ENCODE data around the gene RBMS3.

Gene RBMS3

DNA sequence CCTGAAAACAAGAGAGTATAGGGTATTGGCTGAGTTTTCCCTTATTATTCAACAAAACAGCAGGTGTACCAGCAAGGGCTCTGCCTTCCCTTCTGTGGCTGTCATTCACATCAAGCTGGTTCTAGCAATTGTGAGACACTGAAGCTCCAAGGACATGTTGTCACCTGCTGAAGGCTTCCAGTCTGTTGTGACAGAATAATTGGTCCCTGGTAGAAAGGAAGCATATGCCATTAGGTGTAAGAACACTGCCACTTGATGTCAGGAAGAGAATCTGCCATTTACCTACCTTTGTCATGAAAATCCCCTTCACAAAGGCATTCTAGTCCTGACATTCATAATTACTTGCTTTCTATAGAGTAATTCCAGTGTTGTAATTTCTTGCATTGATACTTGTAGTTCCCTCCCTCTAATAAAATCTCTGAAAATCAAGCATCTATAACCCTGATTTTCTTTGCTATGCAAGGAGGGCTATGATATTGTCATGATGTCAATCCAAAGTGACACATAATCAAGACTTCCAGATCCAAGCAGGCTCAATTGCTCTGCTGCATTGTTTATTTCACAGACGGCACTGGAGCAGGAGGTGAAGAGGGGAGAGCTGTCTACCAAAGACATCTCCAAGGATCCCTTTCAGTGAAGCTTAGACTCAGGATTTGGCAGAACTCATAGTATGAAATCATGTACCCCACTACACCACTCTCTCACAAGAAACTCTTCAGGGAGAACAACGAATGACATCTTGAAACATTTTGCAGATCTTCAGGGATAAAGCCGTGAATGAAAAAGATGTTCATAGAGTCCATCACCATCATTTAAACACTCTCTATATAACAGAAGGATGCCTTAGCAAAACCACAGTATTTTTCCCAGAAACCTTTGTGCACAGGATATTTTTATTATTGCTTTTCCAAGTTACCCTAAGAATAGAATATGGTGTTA lies 425.3 kb downstream of the RBMS3 start:
- TF ChIP-seq, protein P1, sequence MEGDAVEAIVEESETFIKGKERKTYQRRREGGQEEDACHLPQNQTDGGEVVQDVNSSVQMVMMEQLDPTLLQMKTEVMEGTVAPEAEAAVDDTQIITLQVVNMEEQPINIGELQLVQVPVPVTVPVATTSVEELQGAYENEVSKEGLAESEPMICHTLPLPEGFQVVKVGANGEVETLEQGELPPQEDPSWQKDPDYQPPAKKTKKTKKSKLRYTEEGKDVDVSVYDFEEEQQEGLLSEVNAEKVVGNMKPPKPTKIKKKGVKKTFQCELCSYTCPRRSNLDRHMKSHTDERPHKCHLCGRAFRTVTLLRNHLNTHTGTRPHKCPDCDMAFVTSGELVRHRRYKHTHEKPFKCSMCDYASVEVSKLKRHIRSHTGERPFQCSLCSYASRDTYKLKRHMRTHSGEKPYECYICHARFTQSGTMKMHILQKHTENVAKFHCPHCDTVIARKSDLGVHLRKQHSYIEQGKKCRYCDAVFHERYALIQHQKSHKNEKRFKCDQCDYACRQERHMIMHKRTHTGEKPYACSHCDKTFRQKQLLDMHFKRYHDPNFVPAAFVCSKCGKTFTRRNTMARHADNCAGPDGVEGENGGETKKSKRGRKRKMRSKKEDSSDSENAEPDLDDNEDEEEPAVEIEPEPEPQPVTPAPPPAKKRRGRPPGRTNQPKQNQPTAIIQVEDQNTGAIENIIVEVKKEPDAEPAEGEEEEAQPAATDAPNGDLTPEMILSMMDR (IDR thresholded peaks at IDR 0.05), result no peak

DNA sequence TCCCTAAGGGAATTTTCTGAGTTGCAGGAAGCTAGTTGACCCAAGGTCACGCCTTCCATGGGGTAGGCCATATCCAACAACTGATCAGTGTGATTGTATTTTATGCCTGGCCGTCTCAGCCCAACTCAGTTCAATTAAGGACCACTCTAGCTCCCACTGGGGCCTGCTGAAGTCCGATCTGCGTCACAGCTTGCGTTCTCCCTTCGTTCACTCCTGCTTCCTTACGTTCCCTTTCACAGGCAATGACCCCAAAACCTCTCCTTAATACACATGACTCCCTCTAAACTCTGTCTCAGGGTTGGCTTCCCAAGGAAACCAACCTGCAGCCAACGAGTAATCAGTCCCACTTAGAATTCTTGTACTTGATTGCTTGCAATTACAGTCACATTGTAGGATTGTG lies 428.0 kb downstream of the RBMS3 start:
- TF ChIP-seq, protein P1 (IDR thresholded peaks at IDR 0.05), result no peak

DNA sequence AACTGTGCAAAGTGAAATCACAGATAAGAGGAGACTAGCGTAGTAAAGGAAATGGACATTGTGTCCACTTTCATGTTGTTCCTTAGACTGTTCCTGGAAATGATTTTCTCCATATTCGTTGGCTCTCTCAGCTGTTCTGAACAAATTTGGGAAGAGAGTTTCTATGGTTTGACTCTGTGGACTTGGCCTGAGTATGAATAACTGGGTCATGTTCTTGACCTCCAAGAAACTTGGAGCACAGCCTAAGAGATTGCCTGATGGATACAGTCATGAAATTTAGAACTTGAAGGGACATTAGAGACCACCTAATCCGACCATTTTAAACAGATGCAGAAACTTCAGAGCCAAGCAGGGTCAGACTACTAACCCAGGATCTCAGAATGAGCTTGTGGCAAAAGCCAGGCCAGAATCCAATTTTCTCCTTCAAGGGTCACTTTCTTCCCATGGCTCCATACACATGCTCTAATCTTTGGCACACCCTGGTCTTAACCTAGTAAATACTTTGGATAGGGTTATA lies 430.4 kb downstream of the RBMS3 start:
- TF ChIP-seq, protein P1 (IDR thresholded peaks at IDR 0.05), result no peak

DNA sequence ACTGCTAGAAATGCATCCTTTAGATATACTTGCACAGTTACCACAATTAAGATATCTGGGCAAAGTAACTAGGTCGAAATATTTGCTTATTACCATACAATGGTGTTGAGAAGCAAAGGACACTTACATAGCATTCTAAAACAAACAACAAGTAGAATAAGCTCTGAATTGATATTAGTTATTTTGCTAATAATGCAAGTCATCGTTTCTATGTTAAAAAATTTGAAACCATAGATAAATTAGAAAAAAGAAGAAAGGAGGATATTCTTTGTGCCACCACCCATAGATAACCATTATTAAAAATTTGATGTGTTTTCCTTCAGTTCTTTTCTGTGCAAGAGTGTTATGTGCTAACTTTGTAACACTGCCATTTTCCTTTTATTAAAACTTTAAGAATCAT lies 435.3 kb downstream of the RBMS3 start:
- TF ChIP-seq, protein P1 (IDR thresholded peaks at IDR 0.05), result no peak

DNA sequence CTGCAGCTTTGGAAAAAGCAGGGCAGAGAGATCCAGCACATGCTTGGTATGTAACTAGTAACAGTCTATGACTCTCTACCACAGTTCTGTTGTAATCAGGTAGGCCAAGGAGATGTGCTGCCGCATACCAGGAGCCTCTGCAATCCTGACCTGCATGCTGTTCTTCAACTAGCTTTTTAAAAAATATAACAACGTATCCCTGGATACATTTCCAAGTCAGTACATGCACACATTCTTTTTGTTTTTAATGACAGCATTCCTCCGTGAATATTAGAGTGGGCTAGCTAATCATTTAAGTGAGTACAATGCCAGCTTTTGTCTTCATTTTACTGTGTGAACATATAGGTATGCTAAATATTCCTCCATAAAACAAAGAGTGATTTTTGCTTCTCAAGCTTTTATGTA lies 437.8 kb downstream of the RBMS3 start:
- TF ChIP-seq, protein P1 (IDR thresholded peaks at IDR 0.05), result no peak

DNA sequence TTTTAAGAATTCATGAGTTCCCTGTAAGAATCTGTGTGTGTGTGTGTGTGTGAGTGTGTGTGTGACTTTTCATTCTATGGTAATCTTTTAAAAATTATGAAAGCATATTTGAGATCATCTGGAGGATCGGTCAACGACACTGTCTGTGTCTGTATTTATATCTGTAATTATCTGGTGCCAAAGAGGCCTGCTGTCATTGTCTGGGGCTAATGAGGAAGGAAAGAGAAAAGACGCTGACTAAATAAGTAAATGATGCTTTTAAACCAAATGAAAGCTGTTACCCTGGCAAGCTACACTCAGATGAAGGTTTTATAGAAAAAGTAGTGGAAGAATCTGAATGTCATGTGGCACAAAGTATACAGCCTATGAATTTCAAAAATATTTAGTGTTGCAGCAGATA lies 439.8 kb downstream of the RBMS3 start:
- TF ChIP-seq, protein P1 (IDR thresholded peaks at IDR 0.05), result no peak

DNA sequence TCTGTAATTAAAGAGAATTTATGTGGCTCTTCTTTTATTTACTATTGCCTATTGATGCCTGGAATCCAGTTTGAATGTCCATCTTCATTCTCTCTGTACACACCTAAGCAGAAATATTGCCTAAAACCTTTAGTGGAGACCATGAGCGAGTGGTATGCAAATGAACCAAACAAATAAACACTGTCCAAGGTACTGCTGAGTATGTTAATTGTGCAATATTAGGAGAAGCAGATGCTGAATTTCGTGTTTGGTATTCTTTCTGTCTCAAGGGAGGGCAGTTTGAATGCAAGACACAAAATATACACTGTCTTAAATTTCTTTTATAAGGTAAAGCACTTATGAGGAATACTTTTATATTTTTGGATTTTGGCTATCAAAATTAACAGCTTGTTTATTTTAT lies 440.9 kb downstream of the RBMS3 start:
- TF ChIP-seq, protein P1 (IDR thresholded peaks at IDR 0.05), result no peak

Data from LNCAP (cell line).